Gastrocnemius medialis (tissue), 4 donors: ENCODE measurements around the gene TNS3.

Experiments used
- CTCF ChIP-seq, 5 experiments: fragments of 450-650 bp in 3 of 5; fragments of 200-600 bp in 2 of 5; sonication (generic) in 2 of 5; IDR thresholded peaks in 4 of 5; conservative IDR thresholded peaks in 1 of 5; 1 replicate in 4 of 5; 2 replicates in 1 of 5; pipeline ENCODE4 v1.5.1; 2016 to 2019; ENCODE audit warnings: antibody characterized with exemption in 5 of 5, mild to moderate bottlenecking in 3 of 5, moderate library complexity in 3 of 5
- POLR2A ChIP-seq, 2 donors: fragments of 450-650 bp; IDR thresholded peaks; one replicate each; pipeline ENCODE4 v1.6.1; 2017; ENCODE audit warnings: antibody characterized with exemption in 2 of 2, mild to moderate bottlenecking in 2 of 2, moderate library complexity in 2 of 2

- no peak for TF ChIP-seq POLR2A (IDR thresholded peaks at IDR 0.05)
- no peak for TF ChIP-seq CTCF (IDR thresholded peaks at IDR 0.05 in 4 of 5, conservative IDR thresholded peaks at IDR 0.05 in 1 of 5)
Measured at GRCh38 chr7:47335557-47336471, 246.1 kb downstream of the TNS3 start.
